Activated T-cell treated with anti-CD3 and anti-CD28 coated beads for 1 hour (primary cell): ENCODE data around the gene LMF1.
"Not testable (repeated sequence)": the region's sequence is repeated elsewhere in the genome, so short reads cannot be mapped to it uniquely, and the experiment has no call there.

Experiments
- DNase-seq: peaks from one replicate; pipeline ENCODE4 v3.0.0-alpha.2; 2020; ENCODE audit warnings: low read depth

LMF1 gene

GRCh38 chr16:827513-827912 is 143.3 kb downstream of the LMF1 start:
- DNase-seq, result no peak

GRCh38 chr16:825341-826061 is 145.3 kb downstream of the LMF1 start:
- no peak for DNase-seq

- no peak for DNase-seq
Observed at GRCh38 chr16:824601-825000, 146.2 kb downstream of the LMF1 start.

GRCh38 chr16:824194-824593 is 146.6 kb downstream of the LMF1 start:
- DNase-seq, result no peak

GRCh38 chr16:822909-823297 is 147.9 kb downstream of the LMF1 start:
- no peak for DNase-seq

- DNase-seq, result no peak
Observed at GRCh38 chr16:822174-822908, 148.4 kb downstream of the LMF1 start.

GRCh38 chr16:821751-822150 is 149.0 kb downstream of the LMF1 start:
- DNase-seq, result no peak

GRCh38 chr16:820748-821147 is 150.0 kb downstream of the LMF1 start:
- no peak for DNase-seq

- DNase-seq, result not testable (repeated sequence)
Observed at GRCh38 chr16:820044-820408, 150.8 kb downstream of the LMF1 start.

- no peak for DNase-seq
Observed at GRCh38 chr16:819336-820043, 151.3 kb downstream of the LMF1 start.

- DNase-seq, result no peak
Observed at GRCh38 chr16:818592-818991, 152.2 kb downstream of the LMF1 start.

GRCh38 chr16:818132-818531 is 152.7 kb downstream of the LMF1 start:
- no peak for DNase-seq

GRCh38 chr16:817001-817906 is 153.5 kb downstream of the LMF1 start:
- DNase-seq, result no peak

- no peak for DNase-seq
Observed at GRCh38 chr16:815861-816260, 154.9 kb downstream of the LMF1 start.

GRCh38 chr16:814974-815373 is 155.8 kb downstream of the LMF1 start:
- no peak for DNase-seq

- no peak for DNase-seq
Observed at GRCh38 chr16:813916-814412, 156.8 kb downstream of the LMF1 start.

- peak; percentile 40 for DNase-seq
Observed at GRCh38 chr16:813204-813915, 157.4 kb downstream of the LMF1 start.

- no peak for DNase-seq
Observed at GRCh38 chr16:808085-808386, 162.7 kb downstream of the LMF1 start.

- peak; percentile 67 for DNase-seq
Observed at GRCh38 chr16:807347-808084, 163.3 kb downstream of the LMF1 start.

GRCh38 chr16:805474-805873 is 165.3 kb downstream of the LMF1 start:
- DNase-seq, result no peak
